ENCODE data around the gene DPH3.

DNA sequence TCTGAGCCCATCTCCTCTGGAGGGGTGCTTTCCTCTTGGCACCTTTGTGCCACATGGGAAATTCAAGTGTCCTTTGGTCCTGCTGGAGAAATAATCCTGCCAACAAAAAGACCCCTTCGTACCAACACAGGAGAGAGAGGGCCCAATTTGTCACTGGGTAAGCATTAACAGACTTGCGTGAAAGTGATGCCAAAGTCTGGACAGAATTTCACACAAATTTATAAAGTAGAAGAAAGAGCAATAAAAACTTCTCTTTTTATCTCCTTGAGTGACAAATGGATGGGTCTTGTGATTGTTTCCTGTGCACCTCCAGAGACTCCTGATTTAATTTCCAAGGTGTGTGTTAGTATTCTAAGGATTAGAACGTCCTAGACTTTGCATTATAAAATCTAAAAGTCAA is 14.9 kb downstream of the DPH3 start:
- TF ChIP-seq, protein P1, sequence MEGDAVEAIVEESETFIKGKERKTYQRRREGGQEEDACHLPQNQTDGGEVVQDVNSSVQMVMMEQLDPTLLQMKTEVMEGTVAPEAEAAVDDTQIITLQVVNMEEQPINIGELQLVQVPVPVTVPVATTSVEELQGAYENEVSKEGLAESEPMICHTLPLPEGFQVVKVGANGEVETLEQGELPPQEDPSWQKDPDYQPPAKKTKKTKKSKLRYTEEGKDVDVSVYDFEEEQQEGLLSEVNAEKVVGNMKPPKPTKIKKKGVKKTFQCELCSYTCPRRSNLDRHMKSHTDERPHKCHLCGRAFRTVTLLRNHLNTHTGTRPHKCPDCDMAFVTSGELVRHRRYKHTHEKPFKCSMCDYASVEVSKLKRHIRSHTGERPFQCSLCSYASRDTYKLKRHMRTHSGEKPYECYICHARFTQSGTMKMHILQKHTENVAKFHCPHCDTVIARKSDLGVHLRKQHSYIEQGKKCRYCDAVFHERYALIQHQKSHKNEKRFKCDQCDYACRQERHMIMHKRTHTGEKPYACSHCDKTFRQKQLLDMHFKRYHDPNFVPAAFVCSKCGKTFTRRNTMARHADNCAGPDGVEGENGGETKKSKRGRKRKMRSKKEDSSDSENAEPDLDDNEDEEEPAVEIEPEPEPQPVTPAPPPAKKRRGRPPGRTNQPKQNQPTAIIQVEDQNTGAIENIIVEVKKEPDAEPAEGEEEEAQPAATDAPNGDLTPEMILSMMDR (IDR thresholded peaks at IDR 0.05): no peak
- TF ChIP-seq POLR2A (IDR thresholded peaks at IDR 0.05): no peak
